RWPE1 (cell line): ENCODE measurements around the gene NPAS1.

Source experiments
- CTCF ChIA-PET: fragments of 350-600 bp; sonication (Branson Sonifier 250); formaldehyde crosslinking; extraction: SDS; loops from one replicate; lab custom pipeline; 2021; lab: Yijun Ruan, JAX
- POLR2A ChIA-PET: fragments of 400-600 bp; formaldehyde crosslinking; extraction: SDS; loops from one replicate; lab custom pipeline; 2020; ENCODE audit warnings: antibody characterized with exemption; ENCODE audit not compliant: low non-redundant PET; lab: Yijun Ruan, JAX
- DNase-seq: peaks from one replicate; pipeline ENCODE4 v3.0.0; 2012; ENCODE audit warnings: low spot score
- H3K27ac ChIP-seq: fragments of 450-650 bp; 2 replicates; pipeline ENCODE4 v1.5.1; 2017
- CTCF ChIP-seq: fragments of 450-650 bp; conservative IDR thresholded peaks from 2 replicates; pipeline ENCODE4 v1.5.1; 2017; ENCODE audit warnings: low read depth, mild to moderate bottlenecking

Gene NPAS1

GRCh38 chr19:47058621-47059022 lies 39.0 kb downstream of the NPAS1 start:
- no peak for TF ChIP-seq CTCF
- ChIA-PET POLR2A (no interaction called here), CTCF (interaction anchor here (0.6 to 1.0 kb wide), 3 partner anchors 21 to 327 kb away, joined by 3 to 5 read pairs (median 3); no protein-coding TSS in a partner anchor)
- no peak overlapping the region for H3K27ac ChIP-seq
- no peak for DNase-seq

- ChIA-PET CTCF (no interaction called here), POLR2A (no interaction called here)
- no peak for DNase-seq
Measured at GRCh38 chr19:47063874-47064273, 44.2 kb downstream of the NPAS1 start.

GRCh38 chr19:47065242-47065641 lies 45.6 kb downstream of the NPAS1 start:
- ChIA-PET CTCF (no interaction called here), POLR2A (no interaction called here)
- no peak for TF ChIP-seq CTCF
- H3K27ac ChIP-seq = 0 out of 2 replicates have a peak overlapping the region, but pooled peaks have one; percentile 15
- no peak for DNase-seq

More at GRCh38 chr19:47063874-47064273, 44.2 kb downstream of the NPAS1 start:
- no peak overlapping the region for H3K27ac ChIP-seq
- no peak for TF ChIP-seq CTCF

- ChIA-PET CTCF (interaction anchor here (0.5 kb wide), 1 partner anchor 335 kb away, joined by 3 read pairs; no protein-coding TSS in a partner anchor), POLR2A (no interaction called here)
- no peak for TF ChIP-seq CTCF
- H3K27ac ChIP-seq = no peak overlapping the region
- no peak for DNase-seq
Measured at GRCh38 chr19:47066376-47067214, 47.0 kb downstream of the NPAS1 start.

GRCh38 chr19:47067215-47067847 lies 47.7 kb downstream of the NPAS1 start:
- no peak for DNase-seq
- ChIA-PET CTCF (interaction anchor here (0.6 to 1.1 kb wide), 2 partner anchors 12 to 31 kb away, joined by 4 to 5 read pairs; no protein-coding TSS in a partner anchor), POLR2A (no interaction called here)
- no peak overlapping the region for H3K27ac ChIP-seq
- TF ChIP-seq CTCF = no peak

- peak overlapping the region; percentile 46 for H3K27ac ChIP-seq
- TF ChIP-seq CTCF = no peak
- ChIA-PET CTCF (interaction anchor here (0.6 to 1.1 kb wide), 4 partner anchors 11 to 120 kb away, joined by 3 to 5 read pairs (median 4); no protein-coding TSS in a partner anchor), POLR2A (interaction anchor here (0.6 kb wide), 1 partner anchor 55 kb away, joined by 3 read pairs; no protein-coding TSS in a partner anchor)
- DNase-seq = no peak
Measured at GRCh38 chr19:47068246-47068645, 48.6 kb downstream of the NPAS1 start.
